Nephron (organoid): Measurements from ENCODE around the gene MATN4.

ENCODE experiments used
- H3K27ac Mint-ChIP-seq, 3 experiments: 2 replicates each; pipeline ENCODE4 v1.8.0; 2020; ENCODE audit warnings: mixed read lengths in 3 of 3, mild to moderate bottlenecking in 2 of 3, moderate library complexity in 1 of 3
- H3K27me3 Mint-ChIP-seq: 2 replicates; pipeline ENCODE4 v1.8.0; 2021; ENCODE audit warnings: low read depth, mild to moderate bottlenecking, moderate library complexity, mixed read lengths
- H3K36me3 Mint-ChIP-seq: 2 replicates; pipeline ENCODE4 v1.8.0; 2020; ENCODE audit warnings: low read depth, mixed read lengths
- H3K4me1 Mint-ChIP-seq: 2 replicates; pipeline ENCODE4 v1.8.0; 2020; ENCODE audit warnings: mixed read lengths
- H3K4me3 Mint-ChIP-seq, 3 experiments: 2 replicates each; pipeline ENCODE4 v1.8.0; 2020; ENCODE audit warnings: mild to moderate bottlenecking in 3 of 3, mixed read lengths in 3 of 3, moderate library complexity in 2 of 3
- H3K9me3 Mint-ChIP-seq: 2 replicates; pipeline ENCODE4 v1.8.0; 2020; ENCODE audit warnings: mixed read lengths
- CTCF ChIP-seq, 3 experiments: fragments of 200-600 bp; sonication (generic); IDR thresholded peaks; one replicate each; pipeline ENCODE4 v1.5.0; 2021; ENCODE audit warnings: antibody characterized with exemption in 3 of 3; ENCODE audit not compliant: unreplicated experiment in 3 of 3

MATN4 gene

GRCh38 chr20:45251884-45252560 is 56.1 kb downstream of the MATN4 start:
- Mint-ChIP-seq H3K4me3 (no peak overlapping the region), H3K9me3 (no peaks in the 10 kb centered on the region), H3K27ac (no peak overlapping the region), H3K4me1 (peaks cover 13% of the 10 kb centered on the region), H3K27me3 (no peaks in the 10 kb centered on the region), H3K36me3 (no peaks in the 10 kb centered on the region)
- TF ChIP-seq CTCF (IDR thresholded peaks at IDR 0.05; ENCODE audit: unreplicated experiment in 3 of 3): no peak

- H3K4me3 Mint-ChIP-seq: no peak overlapping the region
- H3K9me3 Mint-ChIP-seq: no peaks in the 10 kb centered on the region
- no peaks in the 10 kb centered on the region for H3K36me3 Mint-ChIP-seq
- H3K27me3 Mint-ChIP-seq: peaks cover 12% of the 10 kb centered on the region
- no peak for TF ChIP-seq CTCF (IDR thresholded peaks at IDR 0.05; ENCODE audit: unreplicated experiment in 3 of 3)
- peaks cover 13% of the 10 kb centered on the region for H3K4me1 Mint-ChIP-seq
- H3K27ac Mint-ChIP-seq: no peak overlapping the region
Measured at GRCh38 chr20:45248609-45249008, 59.5 kb downstream of the MATN4 start.

- Mint-ChIP-seq H3K4me3 (no peak overlapping the region), H3K27me3 (peaks cover 13% of the 10 kb centered on the region), H3K27ac (no peak overlapping the region), H3K9me3 (no peaks in the 10 kb centered on the region), H3K36me3 (no peaks in the 10 kb centered on the region), H3K4me1 (peaks cover 13% of the 10 kb centered on the region)
- no peak for TF ChIP-seq CTCF (IDR thresholded peaks at IDR 0.05; ENCODE audit: unreplicated experiment in 3 of 3)
Measured at GRCh38 chr20:45247865-45248264, 60.2 kb downstream of the MATN4 start.

- Mint-ChIP-seq H3K36me3 (no peaks in the 10 kb centered on the region), H3K27me3 (peaks cover 19% of the 10 kb centered on the region), H3K9me3 (no peaks in the 10 kb centered on the region), H3K4me1 (peaks cover 13% of the 10 kb centered on the region), H3K4me3 (no peak overlapping the region), H3K27ac (no peak overlapping the region)
- no peak for TF ChIP-seq CTCF (IDR thresholded peaks at IDR 0.05; ENCODE audit: unreplicated experiment in 3 of 3)
Measured at GRCh38 chr20:45246109-45246508, 62.0 kb downstream of the MATN4 start.
